ENCODE measurements around the gene MAD1L1. TPM values are rescaled to one million over a fixed set of nuclear protein-coding genes. Genes with fewer than 3 reads are reported as not detected.
"Not testable (repeated sequence)": the region's sequence is repeated elsewhere in the genome, so short reads cannot be mapped to it uniquely, and the experiment has no call there.

Gene MAD1L1
- total RNA-seq, 1 donor from 2014 or later, result 55.0 TPM

GRCh38 chr7:2165239-2165609 lies 67.5 kb downstream of the MAD1L1 start:
- intact Hi-C loops (cut with micrococcal nuclease), result no loop called here
- DNase-seq (ENCODE audit: low spot score), result no peak
- no peaks in the 10 kb centered on the region for H3K9me3 Mint-ChIP-seq
- no peaks in the 10 kb centered on the region for H3K4me1 Mint-ChIP-seq (ENCODE audit: low read depth)
- no peaks in the 10 kb centered on the region for H3K27me3 Mint-ChIP-seq (ENCODE audit: low read depth)
- no peak overlapping the region for H3K4me3 Mint-ChIP-seq (ENCODE audit: low read depth)
- no peak overlapping the region for H3K27ac Mint-ChIP-seq
- H3K36me3 Mint-ChIP-seq (ENCODE audit: low read depth), result no peaks in the 10 kb centered on the region

- Mint-ChIP-seq H3K36me3 (ENCODE audit: low read depth) (no peaks in the 10 kb centered on the region), H3K4me3 (ENCODE audit: low read depth) (no peak overlapping the region), H3K9me3 (no peaks in the 10 kb centered on the region), H3K27me3 (ENCODE audit: low read depth) (no peaks in the 10 kb centered on the region), H3K27ac (no peak overlapping the region), H3K4me1 (ENCODE audit: low read depth) (no peaks in the 10 kb centered on the region)
- DNase-seq (ENCODE audit: low spot score), result no peak
- intact Hi-C loops (cut with micrococcal nuclease), result no loop called here
These were observed 68.1 kb downstream of the MAD1L1 start for GRCh38 chr7:2164646-2165045.

- Mint-ChIP-seq H3K27me3 (ENCODE audit: low read depth) (no peaks in the 10 kb centered on the region), H3K4me3 (ENCODE audit: low read depth) (no peak overlapping the region)
These were observed 68.9 kb downstream of the MAD1L1 start for GRCh38 chr7:2163600-2164555.

GRCh38 chr7:2162959-2163358 lies 69.8 kb downstream of the MAD1L1 start:
- H3K4me3 Mint-ChIP-seq (ENCODE audit: low read depth), result no peak overlapping the region
- no peaks in the 10 kb centered on the region for H3K27me3 Mint-ChIP-seq (ENCODE audit: low read depth)
- no peaks in the 10 kb centered on the region for H3K36me3 Mint-ChIP-seq (ENCODE audit: low read depth)
- no peaks in the 10 kb centered on the region for H3K4me1 Mint-ChIP-seq (ENCODE audit: low read depth)
- DNase-seq (ENCODE audit: low spot score), result no peak
- no peaks in the 10 kb centered on the region for H3K9me3 Mint-ChIP-seq
- intact Hi-C loops (cut with micrococcal nuclease), result no loop called here
- H3K27ac Mint-ChIP-seq, result no peak overlapping the region

More at GRCh38 chr7:2163600-2164555, 68.9 kb downstream of the MAD1L1 start:
- no peaks in the 10 kb centered on the region for H3K36me3 Mint-ChIP-seq (ENCODE audit: low read depth)
- H3K27ac Mint-ChIP-seq, result no peak overlapping the region
- H3K9me3 Mint-ChIP-seq, result no peaks in the 10 kb centered on the region
- intact Hi-C loops (cut with micrococcal nuclease), result no loop called here
- H3K4me1 Mint-ChIP-seq (ENCODE audit: low read depth), result no peaks in the 10 kb centered on the region
- DNase-seq (ENCODE audit: low spot score), result no peak

- H3K4me3 Mint-ChIP-seq (ENCODE audit: low read depth), result not testable (repeated sequence)
These were observed 70.5 kb downstream of the MAD1L1 start for GRCh38 chr7:2162004-2162902.

GRCh38 chr7:2159176-2159520 lies 73.6 kb downstream of the MAD1L1 start:
- no peaks in the 10 kb centered on the region for H3K36me3 Mint-ChIP-seq (ENCODE audit: low read depth)
- H3K27ac Mint-ChIP-seq, result no peak overlapping the region
- no peak overlapping the region for H3K4me3 Mint-ChIP-seq (ENCODE audit: low read depth)
- intact Hi-C loops (cut with micrococcal nuclease), result no loop called here
- no peaks in the 10 kb centered on the region for H3K4me1 Mint-ChIP-seq (ENCODE audit: low read depth)
- no peak for DNase-seq (ENCODE audit: low spot score)
- H3K27me3 Mint-ChIP-seq (ENCODE audit: low read depth), result no peaks in the 10 kb centered on the region
- no peaks in the 10 kb centered on the region for H3K9me3 Mint-ChIP-seq

More at GRCh38 chr7:2162004-2162902, 70.5 kb downstream of the MAD1L1 start:
- H3K27ac Mint-ChIP-seq; H3K36me3 Mint-ChIP-seq (ENCODE audit: low read depth); DNase-seq (ENCODE audit: low spot score); H3K27me3 Mint-ChIP-seq (ENCODE audit: low read depth); intact Hi-C loops (cut with micrococcal nuclease); H3K4me1 Mint-ChIP-seq (ENCODE audit: low read depth); H3K9me3 Mint-ChIP-seq: not testable (repeated sequence)

GRCh38 chr7:2158331-2159175 lies 74.2 kb downstream of the MAD1L1 start:
- no peak overlapping the region for H3K4me3 Mint-ChIP-seq (ENCODE audit: low read depth)
- H3K27me3 Mint-ChIP-seq (ENCODE audit: low read depth), result no peaks in the 10 kb centered on the region
- no peaks in the 10 kb centered on the region for H3K9me3 Mint-ChIP-seq
- H3K27ac Mint-ChIP-seq, result no peak overlapping the region
- intact Hi-C loops (cut with micrococcal nuclease), result no loop called here
- H3K4me1 Mint-ChIP-seq (ENCODE audit: low read depth), result no peaks in the 10 kb centered on the region
- no peaks in the 10 kb centered on the region for H3K36me3 Mint-ChIP-seq (ENCODE audit: low read depth)
- DNase-seq (ENCODE audit: low spot score), result no peak

GRCh38 chr7:2157473-2158279 lies 75.1 kb downstream of the MAD1L1 start:
- no peaks in the 10 kb centered on the region for H3K36me3 Mint-ChIP-seq (ENCODE audit: low read depth)

GRCh38 chr7:2156756-2157472 lies 75.8 kb downstream of the MAD1L1 start:
- Mint-ChIP-seq H3K36me3 (ENCODE audit: low read depth) (no peaks in the 10 kb centered on the region), H3K27me3 (ENCODE audit: low read depth) (no peaks in the 10 kb centered on the region), H3K27ac (no peak overlapping the region), H3K4me3 (ENCODE audit: low read depth) (no peak overlapping the region), H3K9me3 (no peaks in the 10 kb centered on the region), H3K4me1 (ENCODE audit: low read depth) (no peaks in the 10 kb centered on the region)
- no peak for DNase-seq (ENCODE audit: low spot score)
- intact Hi-C loops (cut with micrococcal nuclease), result no loop called here

More at GRCh38 chr7:2157473-2158279, 75.1 kb downstream of the MAD1L1 start:
- no peaks in the 10 kb centered on the region for H3K27me3 Mint-ChIP-seq (ENCODE audit: low read depth)
- no peak for DNase-seq (ENCODE audit: low spot score)
- H3K27ac Mint-ChIP-seq, result no peak overlapping the region
- no peaks in the 10 kb centered on the region for H3K9me3 Mint-ChIP-seq
- intact Hi-C loops (cut with micrococcal nuclease), result no loop called here
- H3K4me3 Mint-ChIP-seq (ENCODE audit: low read depth), result no peak overlapping the region
- H3K4me1 Mint-ChIP-seq (ENCODE audit: low read depth), result no peaks in the 10 kb centered on the region

GRCh38 chr7:2154831-2155230 lies 77.9 kb downstream of the MAD1L1 start:
- Mint-ChIP-seq H3K27ac (no peak overlapping the region), H3K36me3 (ENCODE audit: low read depth) (no peaks in the 10 kb centered on the region), H3K4me1 (ENCODE audit: low read depth) (no peaks in the 10 kb centered on the region), H3K4me3 (ENCODE audit: low read depth) (no peak overlapping the region), H3K9me3 (no peaks in the 10 kb centered on the region), H3K27me3 (ENCODE audit: low read depth) (no peaks in the 10 kb centered on the region)
- intact Hi-C loops (cut with micrococcal nuclease), result no loop called here
- DNase-seq (ENCODE audit: low spot score), result no peak

- Mint-ChIP-seq H3K4me3 (ENCODE audit: low read depth) (no peak overlapping the region), H3K27me3 (ENCODE audit: low read depth) (no peaks in the 10 kb centered on the region), H3K27ac (no peak overlapping the region), H3K36me3 (ENCODE audit: low read depth) (no peaks in the 10 kb centered on the region), H3K4me1 (ENCODE audit: low read depth) (no peaks in the 10 kb centered on the region), H3K9me3 (no peaks in the 10 kb centered on the region)
- intact Hi-C loops (cut with micrococcal nuclease), result no loop called here
- DNase-seq (ENCODE audit: low spot score), result no peak
These were observed 78.6 kb downstream of the MAD1L1 start for GRCh38 chr7:2154121-2154520.

Data from activated T-helper 2 cell treated with anti-CD3 and anti-CD28 coated beads, Interferon-gamma antibody, Interleukin-2, Interleukin-4, amounts not matched to agents 10 μg/mL and 5 μg/mL and 100 μg/mL, durations not matched to agents 14 hours and 24 hours and 36 hours (primary cell).